ENCODE data around the gene ZXDC. TPM values are rescaled to one million over a fixed set of nuclear protein-coding genes. Genes with fewer than 3 reads are reported as not detected.
A peak's percentile ranks its signal among the peaks of the same experiment; 100 is the strongest.

Gene ZXDC
- total and polyA plus RNA-seq, 9 of the 15 experiments (the other 6 are each of a cell fraction or from before 2014, with no cell fraction given): 0.59 to 13.4 (median 7.3) TPM

GRCh38 chr3:126389112-126389793, 86.4 kb downstream of the ZXDC start (continued):
- 0 out of 4 replicates have a peak, but pooled peaks of 1 of the 2 experiments have one; percentile 34 for TF ChIP-seq UBTF (IDR thresholded peaks at IDR 0.05; ENCODE audit: borderline replicate concordance in 1 of 2, low read depth in 2 of 2, low read length in 2 of 2)
- TF ChIP-seq, protein P1, sequence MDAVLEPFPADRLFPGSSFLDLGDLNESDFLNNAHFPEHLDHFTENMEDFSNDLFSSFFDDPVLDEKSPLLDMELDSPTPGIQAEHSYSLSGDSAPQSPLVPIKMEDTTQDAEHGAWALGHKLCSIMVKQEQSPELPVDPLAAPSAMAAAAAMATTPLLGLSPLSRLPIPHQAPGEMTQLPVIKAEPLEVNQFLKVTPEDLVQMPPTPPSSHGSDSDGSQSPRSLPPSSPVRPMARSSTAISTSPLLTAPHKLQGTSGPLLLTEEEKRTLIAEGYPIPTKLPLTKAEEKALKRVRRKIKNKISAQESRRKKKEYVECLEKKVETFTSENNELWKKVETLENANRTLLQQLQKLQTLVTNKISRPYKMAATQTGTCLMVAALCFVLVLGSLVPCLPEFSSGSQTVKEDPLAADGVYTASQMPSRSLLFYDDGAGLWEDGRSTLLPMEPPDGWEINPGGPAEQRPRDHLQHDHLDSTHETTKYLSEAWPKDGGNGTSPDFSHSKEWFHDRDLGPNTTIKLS (IDR thresholded peaks at IDR 0.05; ENCODE audit: borderline replicate concordance, low read depth): 0 out of 2 replicates have a peak, but pooled peaks have one; percentile 27
- TF ChIP-seq CREB1 (IDR thresholded peaks at IDR 0.05): peak; percentile 27; the same call in 1 of the 2 replicates
- TF ChIP-seq CREB1 (CRISPR knock-in tag; IDR thresholded peaks at IDR 0.05): peak; percentile 54; the same call in 1 of the 2 replicates
- TF ChIP-seq MEIS2 (IDR thresholded peaks at IDR 0.05; ENCODE audit: partially characterized antibody): no peak
- peak; percentile 58; the same call in 1 of the 2 replicates for TF ChIP-seq MAX (CRISPR knock-in tag; IDR thresholded peaks at IDR 0.05)
- peak; percentile 93 for TF ChIP-seq RB1 (IDR thresholded peaks at IDR 0.05; ENCODE audit: low read depth)
- TF ChIP-seq SRSF7 (optimal IDR thresholded peaks at IDR 0.05; ENCODE audit: low read depth, low read length): no peak
- TF ChIP-seq NFXL1 (CRISPR knock-in tag; IDR thresholded peaks at IDR 0.05): no peak
- peak; percentile 12; the same call in 1 of the 2 replicates for TF ChIP-seq MYC (IDR thresholded peaks at IDR 0.05; ENCODE audit: low read depth, low read length)
- TF ChIP-seq MYC (CRISPR knock-in tag; IDR thresholded peaks at IDR 0.05; ENCODE audit: borderline replicate concordance, low read depth): no peak
- TF ChIP-seq TEAD4 (IDR thresholded peaks at IDR 0.05; ENCODE audit: low read length): peak; percentile 12; the same call in 1 of the 2 replicates
- no peak for TF ChIP-seq TEAD4 (CRISPR knock-in tag; IDR thresholded peaks at IDR 0.05; ENCODE audit: borderline replicate concordance)
- TF ChIP-seq YY1 (IDR thresholded peaks at IDR 0.05; ENCODE audit: borderline replicate concordance in 1 of 3, control insufficient read depth in 1 of 3, extremely low read depth in 1 of 3, insufficient read depth in 3 of 3, insufficient read length in 1 of 3, insufficient replicate concordance in 2 of 3, low read depth in 1 of 3, low read length in 2 of 3): peak in 2 of 3 experiments; percentile 24 to 51
- TF ChIP-seq NR2C2 (CRISPR knock-in tag; IDR thresholded peaks at IDR 0.05): no peak
- 0 out of 2 replicates have a peak, but pooled peaks have one; percentile 16 for TF ChIP-seq NR2C2 (tag; IDR thresholded peaks at IDR 0.05)
- TF ChIP-seq CTBP1 (IDR thresholded peaks at IDR 0.05; ENCODE audit: borderline replicate concordance): peak; percentile 77; the same call in 1 of the 2 replicates
- TF ChIP-seq FOXA1 (IDR thresholded peaks at IDR 0.05; ENCODE audit: borderline replicate concordance): no peak
- TF ChIP-seq STAG1 (CRISPR knock-in tag; IDR thresholded peaks at IDR 0.05; ENCODE audit: borderline replicate concordance): peak; percentile 87
- TF ChIP-seq GABPB1 (CRISPR knock-in tag; IDR thresholded peaks at IDR 0.05): peak; percentile 52
- no peak for TF ChIP-seq SAFB2 (IDR thresholded peaks at IDR 0.05; ENCODE audit: borderline replicate concordance, low read depth, low read length, severe bottlenecking)
